Adrenal gland (tissue), 5 donors: ENCODE measurements around the gene SERPINB12.

Experiments used
- POLR2A ChIP-seq, 2 donors: fragments of 450-650 bp; IDR thresholded peaks; one replicate each; pipeline ENCODE4 v1.6.1; 2017; ENCODE audit warnings: antibody characterized with exemption in 2 of 2, mild to moderate bottlenecking in 2 of 2, moderate library complexity in 1 of 2
- TF ChIP-seq, protein P1 (sequence below), 6 experiments: fragments of 450-650 bp in 4 of 6; fragments of 200-600 bp in 2 of 6; sonication (generic) in 1 of 6; IDR thresholded peaks; 1 replicate in 5 of 6; 2 replicates in 1 of 6; pipeline versions ENCODE4 v1.5.1 to v1.8.0; 2016 to 2021; ENCODE audit warnings: antibody characterized with exemption in 6 of 6, mild to moderate bottlenecking in 2 of 6, moderate library complexity in 1 of 6
- donor health status: DM: no; HTN: no; CAD: no.

- no peak for TF ChIP-seq POLR2A (IDR thresholded peaks at IDR 0.05)
- TF ChIP-seq, protein P1, sequence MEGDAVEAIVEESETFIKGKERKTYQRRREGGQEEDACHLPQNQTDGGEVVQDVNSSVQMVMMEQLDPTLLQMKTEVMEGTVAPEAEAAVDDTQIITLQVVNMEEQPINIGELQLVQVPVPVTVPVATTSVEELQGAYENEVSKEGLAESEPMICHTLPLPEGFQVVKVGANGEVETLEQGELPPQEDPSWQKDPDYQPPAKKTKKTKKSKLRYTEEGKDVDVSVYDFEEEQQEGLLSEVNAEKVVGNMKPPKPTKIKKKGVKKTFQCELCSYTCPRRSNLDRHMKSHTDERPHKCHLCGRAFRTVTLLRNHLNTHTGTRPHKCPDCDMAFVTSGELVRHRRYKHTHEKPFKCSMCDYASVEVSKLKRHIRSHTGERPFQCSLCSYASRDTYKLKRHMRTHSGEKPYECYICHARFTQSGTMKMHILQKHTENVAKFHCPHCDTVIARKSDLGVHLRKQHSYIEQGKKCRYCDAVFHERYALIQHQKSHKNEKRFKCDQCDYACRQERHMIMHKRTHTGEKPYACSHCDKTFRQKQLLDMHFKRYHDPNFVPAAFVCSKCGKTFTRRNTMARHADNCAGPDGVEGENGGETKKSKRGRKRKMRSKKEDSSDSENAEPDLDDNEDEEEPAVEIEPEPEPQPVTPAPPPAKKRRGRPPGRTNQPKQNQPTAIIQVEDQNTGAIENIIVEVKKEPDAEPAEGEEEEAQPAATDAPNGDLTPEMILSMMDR (IDR thresholded peaks at IDR 0.05): no peak
These were observed 50.3 kb downstream of the SERPINB12 start for GRCh38 chr18:63592471-63592870.
